ENCODE data around the gene NRAP.

DNA sequence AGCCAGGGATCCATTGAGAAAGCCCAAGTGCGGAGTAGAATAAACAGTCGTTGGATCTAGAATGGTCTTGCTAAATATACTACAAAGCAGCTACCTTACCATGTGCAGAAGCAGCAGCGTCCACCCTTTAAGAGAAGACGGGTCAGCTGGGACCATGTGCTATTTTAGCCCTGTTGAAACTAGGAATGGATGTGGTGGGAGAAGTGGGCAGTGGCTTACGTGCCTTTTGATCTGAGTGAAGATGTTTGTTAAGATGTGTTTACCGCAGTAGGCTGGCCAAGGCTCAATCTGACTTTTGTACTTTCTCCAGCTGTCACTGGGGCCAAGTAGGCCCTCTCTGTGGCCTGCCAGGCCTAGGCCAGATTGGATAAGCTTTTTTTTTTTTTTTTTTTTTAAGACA, 101.8 kb downstream of the NRAP start:
- TF ChIP-seq, protein P1, sequence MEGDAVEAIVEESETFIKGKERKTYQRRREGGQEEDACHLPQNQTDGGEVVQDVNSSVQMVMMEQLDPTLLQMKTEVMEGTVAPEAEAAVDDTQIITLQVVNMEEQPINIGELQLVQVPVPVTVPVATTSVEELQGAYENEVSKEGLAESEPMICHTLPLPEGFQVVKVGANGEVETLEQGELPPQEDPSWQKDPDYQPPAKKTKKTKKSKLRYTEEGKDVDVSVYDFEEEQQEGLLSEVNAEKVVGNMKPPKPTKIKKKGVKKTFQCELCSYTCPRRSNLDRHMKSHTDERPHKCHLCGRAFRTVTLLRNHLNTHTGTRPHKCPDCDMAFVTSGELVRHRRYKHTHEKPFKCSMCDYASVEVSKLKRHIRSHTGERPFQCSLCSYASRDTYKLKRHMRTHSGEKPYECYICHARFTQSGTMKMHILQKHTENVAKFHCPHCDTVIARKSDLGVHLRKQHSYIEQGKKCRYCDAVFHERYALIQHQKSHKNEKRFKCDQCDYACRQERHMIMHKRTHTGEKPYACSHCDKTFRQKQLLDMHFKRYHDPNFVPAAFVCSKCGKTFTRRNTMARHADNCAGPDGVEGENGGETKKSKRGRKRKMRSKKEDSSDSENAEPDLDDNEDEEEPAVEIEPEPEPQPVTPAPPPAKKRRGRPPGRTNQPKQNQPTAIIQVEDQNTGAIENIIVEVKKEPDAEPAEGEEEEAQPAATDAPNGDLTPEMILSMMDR (IDR thresholded peaks at IDR 0.05): no peak
- no peak for TF ChIP-seq EP300 (IDR thresholded peaks at IDR 0.05)
